Stimulated activated CD8-positive, alpha-beta memory T cell treated with anti-CD3 and anti-CD28 coated beads, Interleukin-7, amount 100 ng/mL, for 24 hours (primary cell): Measurements from ENCODE around the gene ADAMTS10.
"Not testable (repeated sequence)": the region's sequence is repeated elsewhere in the genome, so short reads cannot be mapped to it uniquely, and the experiment has no call there.

Source experiments
- DNase-seq: peaks from one replicate; pipeline ENCODE4 v3.0.0-alpha.2; 2020; ENCODE audit warnings: low read depth

Gene ADAMTS10

DNA sequence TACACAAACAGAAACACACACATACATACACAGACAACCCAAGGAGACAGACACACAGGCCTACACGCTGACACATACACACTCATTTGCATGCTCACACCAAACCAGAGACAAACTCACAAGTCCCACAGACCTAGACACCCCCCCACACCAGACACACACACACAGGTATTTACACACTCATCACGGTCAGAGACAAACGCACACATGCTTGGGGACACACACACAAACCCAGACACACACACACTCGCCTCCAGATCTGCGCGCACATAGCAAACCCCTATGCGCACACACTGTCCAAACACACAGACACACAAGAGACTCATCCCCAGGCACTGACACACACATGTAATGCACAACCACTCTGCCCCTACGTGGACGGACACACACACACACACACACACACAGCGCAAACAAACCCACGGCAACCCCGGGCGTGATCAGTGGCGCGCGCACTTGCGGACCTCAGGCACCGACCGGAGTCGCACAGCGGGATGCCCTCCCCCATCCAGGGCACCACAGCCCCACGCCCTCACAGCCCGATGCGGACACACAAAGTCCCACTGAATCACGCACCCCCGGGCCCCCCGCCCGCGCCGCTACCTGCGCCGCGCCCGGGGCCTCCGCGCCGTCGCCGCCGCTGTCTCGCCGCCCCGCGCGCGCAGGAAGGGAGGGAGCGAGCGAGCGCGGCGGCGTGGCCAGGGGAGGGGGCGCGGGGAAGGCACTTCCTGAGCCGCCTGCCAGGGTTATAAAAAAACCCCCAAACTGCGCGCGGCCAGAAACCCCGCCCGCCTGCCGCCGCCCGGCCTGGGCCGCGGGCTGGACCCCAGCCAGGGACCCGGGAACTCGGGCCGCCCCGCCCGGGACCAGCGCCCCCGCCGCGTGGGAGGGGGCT, at the start of gene ADAMTS10:
TSS of gene ADAMTS10 (minus strand) at position 675 of the 895 bp plus-strand sequence. CDS start 5,005 bp downstream, outside the sequence.
- DNase-seq = no peak

DNA sequence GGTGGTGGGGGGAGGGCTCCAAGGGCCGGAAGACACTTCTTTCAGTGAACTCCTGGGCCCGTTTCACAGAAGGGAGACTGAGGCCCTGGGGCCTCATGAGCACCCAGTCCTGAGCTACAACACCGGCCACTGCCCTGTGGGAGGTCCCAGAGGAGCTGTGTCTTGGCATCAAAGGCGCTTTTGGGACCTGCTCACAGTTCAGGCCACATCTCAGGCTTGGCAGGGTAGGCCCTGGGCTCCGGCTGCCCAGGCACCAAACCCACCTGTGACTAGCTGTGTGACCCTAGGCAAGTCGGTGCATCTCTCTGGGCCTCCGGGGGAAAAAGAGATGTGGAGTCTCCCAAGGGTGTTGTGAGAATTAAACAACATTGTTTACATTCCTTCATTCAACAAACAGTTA, 49.4 kb upstream of the ADAMTS10 start:
- no peak for DNase-seq

DNA sequence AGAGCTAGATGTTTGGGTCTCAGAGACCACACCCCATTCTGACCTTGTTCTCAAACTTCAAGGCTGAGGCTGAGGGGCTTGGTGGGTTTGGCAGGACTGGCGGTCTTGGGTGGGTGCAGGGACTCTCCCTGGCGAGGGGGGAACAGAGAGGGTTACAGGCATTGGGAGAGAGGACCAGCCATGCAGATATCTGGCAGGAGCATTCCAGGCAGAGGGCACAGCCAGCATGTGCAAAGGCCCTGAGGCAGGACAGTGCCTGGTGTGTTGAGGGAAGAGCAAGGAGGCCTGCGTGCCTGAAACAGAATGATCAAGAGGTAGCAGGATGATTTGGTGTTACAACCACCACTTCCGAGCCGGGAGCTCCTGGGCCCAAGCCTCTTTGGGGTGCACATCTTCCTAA, 47.4 kb upstream of the ADAMTS10 start:
- no peak for DNase-seq

DNA sequence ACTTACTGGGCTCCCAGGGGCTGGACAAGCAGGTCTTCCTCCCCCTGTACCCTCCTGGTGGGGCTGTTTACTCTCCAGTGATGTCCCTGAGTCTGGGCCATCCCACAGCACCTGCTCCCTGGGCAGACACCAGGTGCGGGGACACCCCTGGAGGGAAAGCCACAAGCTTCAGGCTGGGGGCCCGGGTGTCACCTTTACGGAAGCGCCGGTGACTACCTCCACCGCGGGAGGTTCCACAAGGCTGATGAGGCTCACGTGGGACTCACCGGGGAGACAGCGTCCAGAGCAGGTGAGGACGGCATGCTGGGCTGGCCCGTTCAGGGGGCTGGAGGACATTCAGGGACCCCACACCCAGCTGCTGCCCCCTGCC, 44.8 kb upstream of the ADAMTS10 start:
- no peak for DNase-seq

DNA sequence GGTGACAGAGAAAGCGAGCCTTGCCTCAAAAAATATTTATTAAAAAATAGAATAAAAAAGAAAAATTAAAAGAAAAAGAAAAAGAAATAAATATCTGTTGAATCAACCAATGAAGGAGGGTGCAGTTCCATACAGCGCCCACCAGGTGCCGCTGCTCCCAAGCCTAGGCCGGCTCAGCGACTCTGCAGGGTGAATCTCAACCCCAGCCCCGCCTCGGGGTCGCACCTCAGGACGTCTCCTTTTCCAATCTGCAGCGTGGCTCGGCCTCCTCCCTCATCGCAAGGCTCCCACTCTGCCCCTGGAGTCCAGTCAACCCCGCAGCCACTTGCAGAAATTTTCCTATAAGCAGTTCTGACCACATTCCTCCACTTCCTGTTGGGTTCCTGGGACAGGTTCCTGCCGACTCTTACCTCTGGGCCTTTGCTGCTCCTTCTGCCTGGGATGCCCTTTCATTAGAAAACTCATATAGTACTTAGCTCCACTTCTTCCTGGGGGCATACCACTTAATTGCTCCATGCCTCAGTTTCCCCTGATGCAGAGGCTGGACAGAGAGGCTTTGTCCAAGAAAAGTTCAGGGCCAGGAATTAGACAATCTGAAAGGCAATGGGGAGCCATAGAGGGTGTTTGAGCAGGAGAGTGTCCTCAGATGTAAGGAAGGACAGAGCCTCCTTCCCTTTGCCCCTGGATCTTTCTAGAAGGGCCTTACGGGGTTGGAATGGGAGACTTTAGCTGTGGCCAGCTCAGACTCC, 44.2 kb upstream of the ADAMTS10 start:
- peak; percentile 55 for DNase-seq

DNA sequence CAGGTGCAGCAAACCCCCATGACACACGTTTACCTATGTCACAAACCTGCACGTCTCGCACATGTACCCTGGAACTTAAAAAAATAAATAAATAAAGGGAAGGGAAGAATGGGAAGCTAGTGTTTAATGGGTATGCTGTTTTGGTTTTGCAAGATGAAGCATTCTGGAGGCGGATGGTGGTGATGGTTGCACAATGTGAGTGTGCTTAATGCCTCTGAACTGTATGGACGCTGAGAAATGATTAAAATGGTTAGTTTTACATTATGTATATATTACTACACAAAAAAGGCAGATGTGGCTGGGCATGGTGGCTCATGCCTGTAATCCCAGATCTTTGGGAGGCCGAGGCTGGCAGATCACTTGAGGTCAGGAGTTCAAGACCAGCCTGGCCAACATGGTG, 37.7 kb upstream of the ADAMTS10 start:
- DNase-seq = no peak

DNA sequence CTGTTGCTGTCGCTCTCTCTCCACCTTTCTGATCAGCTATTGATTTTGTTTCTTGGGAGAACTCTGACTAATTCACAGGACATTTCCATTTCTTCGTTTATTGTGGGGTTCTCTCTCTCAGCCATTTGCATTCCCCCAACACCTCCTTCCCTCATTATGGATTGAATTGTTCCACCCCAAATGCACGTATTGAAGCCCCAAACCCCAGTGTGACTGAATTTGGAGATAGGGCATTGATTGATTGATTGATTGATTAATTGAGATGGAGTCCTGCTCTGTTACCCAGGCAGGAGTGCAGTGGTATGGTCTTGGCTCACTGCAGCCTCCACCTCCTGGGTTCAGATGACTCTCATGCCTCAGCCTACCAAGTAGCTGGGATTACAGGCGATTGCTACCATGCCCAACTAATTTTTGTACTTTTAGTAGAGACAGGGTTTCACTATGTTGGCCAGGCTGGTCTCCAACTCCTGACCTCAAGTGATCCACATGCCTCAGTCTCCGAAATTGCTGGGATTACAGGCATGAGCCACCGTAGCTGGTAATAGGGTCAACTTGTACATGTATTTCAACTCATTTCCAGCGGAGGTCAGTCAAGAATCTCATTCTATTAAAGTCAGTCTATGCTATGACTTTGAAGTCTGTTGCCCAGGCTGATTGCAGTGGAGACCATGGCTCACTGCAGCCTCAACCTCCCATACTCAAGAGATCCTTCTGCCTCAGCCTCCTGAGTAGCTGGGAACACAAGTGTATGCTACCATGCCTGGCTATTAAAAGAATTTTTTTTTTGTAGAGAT, 33.5 kb upstream of the ADAMTS10 start:
- DNase-seq = no peak

DNA sequence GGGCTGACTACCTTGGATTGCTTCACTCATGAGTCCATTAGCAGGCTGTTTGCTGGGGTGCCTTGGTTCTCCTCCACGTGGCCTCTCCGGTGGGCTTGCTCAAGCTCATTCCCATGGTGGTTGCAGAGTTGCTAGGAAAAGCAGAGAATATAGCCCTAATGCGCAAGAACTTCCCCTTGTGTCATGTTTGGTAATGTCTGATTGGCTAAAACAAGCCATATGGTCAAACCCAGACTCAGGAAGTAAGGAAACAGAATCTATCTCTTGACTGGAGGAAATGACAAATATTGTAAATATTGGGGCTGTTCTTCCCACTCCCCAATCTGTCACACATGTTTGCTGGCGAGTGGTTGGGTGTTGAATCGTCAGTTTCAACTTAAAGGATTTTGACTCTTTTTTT, 32.0 kb upstream of the ADAMTS10 start:
- DNase-seq = no peak

DNA sequence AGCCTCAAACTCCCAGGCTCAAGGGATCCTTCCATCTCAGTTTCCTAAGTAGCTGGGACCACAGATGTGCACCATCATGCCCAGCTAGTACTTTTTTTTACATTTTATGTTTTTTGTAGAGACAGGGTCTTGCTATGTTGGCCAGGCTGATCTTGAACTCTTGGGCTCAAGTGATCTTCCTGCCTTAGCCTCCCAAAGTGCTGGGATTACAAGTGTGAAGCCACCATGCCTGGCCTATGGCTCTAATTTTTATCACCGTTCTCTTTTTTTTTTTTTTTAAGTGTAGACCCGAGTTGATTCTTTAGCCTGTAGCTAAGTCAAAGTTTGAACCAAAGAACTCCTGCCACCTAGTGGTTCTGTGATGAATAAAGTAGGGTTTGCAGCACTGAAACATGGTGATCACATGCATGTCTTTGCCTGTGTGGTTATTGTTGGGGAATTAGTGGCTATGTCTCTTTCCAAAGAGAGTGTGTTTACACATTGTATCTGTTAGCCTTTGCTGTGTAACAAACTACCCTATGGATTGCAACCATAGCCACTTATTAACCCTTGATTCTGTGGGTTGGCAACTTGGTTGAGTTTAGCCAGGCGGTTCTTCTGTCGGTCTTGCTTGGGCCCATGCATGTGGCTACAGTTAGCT, 31.5 kb upstream of the ADAMTS10 start:
- DNase-seq = no peak

DNA sequence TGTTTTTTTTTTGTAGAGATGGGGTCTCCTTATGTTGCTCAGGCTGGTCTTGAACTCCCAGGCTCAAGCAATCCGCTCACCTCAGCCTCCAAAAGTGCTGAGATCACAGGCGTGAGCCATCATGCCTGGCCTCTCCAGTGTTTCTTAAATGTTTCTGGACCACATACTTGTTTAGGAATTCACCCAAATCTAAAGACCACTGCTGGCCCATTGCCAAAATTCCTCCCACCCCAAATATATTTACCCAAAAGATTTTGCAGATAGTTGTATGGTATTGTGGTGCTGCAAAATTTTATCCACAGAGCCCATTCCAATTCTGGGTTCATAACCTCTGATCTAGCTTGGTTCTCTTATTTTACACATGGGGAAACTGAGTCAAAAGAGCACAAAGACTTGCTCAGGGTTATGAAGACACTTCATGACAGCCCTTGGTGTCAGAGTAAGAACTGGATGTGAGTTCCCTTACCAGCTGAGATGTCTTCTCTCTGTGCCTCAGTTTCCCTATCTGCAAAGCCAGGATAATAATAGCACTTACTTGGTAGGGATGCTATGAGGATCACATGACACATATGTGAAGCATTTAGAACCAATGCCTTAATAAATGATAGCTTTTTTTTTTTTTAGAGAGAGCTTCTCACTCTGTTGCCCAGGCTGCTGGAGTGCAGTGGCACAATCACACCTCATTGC, 30.8 kb upstream of the ADAMTS10 start:
- DNase-seq = no peak

DNA sequence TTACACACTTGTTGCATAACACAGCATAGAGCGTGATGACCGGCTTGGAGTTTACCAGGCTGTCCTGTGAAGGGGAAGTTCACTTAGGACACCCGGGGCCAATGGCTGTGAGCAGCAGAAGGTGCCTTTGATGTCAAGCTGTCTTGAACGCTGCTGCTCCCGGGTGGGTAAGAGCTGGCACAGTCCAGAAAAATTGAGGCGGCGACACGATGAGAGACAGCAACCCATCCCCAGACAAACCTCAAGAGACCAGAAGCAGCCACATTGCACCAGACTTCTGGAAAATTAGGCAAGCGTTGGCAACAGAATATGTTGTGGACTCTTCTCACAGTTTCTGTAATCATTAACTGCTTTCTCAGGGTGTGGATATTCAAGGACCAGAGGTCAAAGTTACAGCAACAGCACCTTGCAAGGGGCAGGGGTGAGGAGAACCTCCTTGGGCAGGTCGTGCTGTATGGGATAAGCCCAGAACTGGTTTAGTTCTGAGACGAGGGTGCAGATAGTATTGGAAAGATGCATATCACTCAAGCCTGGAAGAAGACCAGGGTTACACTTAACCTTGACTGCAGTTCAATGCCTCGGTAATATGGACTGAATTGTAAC, 30.0 kb upstream of the ADAMTS10 start:
- no peak for DNase-seq

DNA sequence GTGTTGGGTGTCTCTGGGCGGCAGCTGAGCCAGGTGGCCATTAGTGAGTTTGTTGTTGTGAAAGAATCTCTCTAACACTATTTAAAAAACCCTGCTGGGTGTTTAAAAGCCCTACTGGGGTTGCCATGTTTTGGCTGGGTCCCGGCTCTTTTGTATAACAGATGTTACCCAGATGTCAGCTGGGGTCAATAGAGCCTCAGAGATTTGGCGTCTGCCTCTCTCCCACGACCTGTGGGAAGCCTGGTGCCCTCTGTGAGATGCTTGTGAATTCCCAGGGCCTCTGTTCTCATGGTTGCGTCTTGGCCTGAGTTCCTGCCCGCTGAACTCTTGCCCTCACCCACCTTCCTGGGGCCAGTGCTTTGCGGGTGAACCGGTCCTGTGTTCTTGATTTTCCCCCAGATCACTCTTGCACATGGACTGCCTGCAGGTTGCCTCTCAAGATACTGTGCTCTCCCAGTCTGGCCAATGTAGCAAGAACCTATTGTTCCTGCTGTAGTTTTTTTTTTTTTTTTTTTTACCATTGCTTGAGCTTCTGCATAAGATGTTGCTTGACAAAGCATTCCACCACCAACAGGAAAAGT, 29.4 kb upstream of the ADAMTS10 start:
- DNase-seq = no peak

DNA sequence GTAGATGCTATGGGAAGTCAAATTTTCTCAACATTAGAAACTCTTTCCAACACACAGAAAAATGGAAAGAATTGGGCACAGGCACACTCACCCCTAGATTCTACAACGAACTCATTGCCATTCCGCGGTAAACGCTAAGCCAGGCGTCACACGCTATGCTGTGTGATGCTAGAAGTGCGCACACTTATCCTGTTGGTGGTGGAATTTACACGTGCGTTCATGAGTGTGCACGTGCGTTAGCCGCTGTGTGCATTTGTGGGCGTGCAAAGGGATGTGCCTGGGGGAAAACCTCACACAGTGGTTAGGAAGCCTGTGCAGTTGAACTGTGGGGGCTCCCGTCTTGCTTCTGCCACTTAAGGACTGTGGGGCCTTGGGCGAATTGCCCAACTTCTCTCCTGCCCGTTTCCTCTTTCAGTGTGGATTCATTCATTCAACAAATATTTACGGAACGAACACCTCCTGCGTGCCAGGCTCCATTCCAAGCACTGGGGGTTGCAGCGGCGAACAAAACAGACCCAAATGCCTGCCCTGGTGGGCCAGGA, 27.6 kb upstream of the ADAMTS10 start:
- no peak for DNase-seq

DNA sequence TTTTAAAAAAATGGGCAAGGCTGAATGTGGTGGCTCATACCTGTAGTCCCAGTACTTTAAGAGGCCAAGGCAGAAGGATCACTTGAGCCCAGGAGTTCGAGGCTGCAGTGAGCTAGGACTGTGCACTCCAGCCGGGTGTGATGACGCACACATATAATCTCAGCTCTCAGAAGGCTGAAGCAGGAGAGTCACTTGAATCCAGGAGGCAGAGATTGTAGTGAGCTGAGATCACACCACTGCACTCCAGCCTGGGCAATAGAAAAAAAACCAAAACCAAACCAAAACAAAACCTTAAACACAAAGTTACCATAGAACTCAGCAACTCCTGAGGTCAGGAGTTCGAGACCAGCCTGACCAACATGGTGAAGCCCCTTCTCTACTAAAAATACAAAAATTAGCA, 26.6 kb upstream of the ADAMTS10 start:
- DNase-seq = not testable (repeated sequence)

DNA sequence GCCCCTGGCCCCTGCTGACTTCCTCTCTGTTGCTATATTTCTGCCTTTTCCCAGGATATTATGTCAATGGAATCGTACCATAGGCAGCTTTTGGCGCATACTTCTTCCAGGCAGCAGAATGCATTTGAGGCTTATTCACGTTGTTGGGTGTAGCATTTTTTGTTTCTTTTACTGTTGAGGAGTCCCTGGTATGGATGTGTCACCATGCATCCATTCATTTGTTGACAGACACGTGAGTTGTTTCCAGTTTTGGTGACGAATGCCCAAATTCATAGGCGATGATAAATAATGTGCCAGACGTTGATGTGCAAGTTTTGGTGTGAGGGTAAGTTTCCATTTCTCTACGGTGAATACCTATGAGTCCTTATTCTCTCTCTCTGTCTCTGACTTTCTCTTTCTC, 24.9 kb upstream of the ADAMTS10 start:
- no peak for DNase-seq

DNA sequence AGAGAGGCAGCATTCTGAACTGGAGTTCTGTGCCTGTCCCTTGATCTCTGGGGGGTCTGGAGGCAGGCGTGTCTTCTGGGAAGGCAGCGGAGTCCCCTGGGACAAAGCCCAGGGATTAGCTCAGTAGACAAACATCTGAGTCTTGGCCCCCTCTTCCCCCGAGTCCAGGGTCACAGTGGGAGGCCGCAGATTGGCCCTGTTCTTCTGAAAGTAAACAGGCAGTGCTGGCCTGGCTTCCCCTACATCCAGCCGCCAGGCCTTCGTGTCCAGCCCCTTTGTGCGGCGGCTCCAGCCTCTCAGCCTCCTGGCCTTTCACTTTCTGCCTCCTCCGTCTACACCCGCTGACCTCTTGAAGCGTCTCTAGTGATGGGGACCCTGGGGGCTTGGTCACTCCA, 20.9 kb upstream of the ADAMTS10 start:
- DNase-seq = no peak

DNA sequence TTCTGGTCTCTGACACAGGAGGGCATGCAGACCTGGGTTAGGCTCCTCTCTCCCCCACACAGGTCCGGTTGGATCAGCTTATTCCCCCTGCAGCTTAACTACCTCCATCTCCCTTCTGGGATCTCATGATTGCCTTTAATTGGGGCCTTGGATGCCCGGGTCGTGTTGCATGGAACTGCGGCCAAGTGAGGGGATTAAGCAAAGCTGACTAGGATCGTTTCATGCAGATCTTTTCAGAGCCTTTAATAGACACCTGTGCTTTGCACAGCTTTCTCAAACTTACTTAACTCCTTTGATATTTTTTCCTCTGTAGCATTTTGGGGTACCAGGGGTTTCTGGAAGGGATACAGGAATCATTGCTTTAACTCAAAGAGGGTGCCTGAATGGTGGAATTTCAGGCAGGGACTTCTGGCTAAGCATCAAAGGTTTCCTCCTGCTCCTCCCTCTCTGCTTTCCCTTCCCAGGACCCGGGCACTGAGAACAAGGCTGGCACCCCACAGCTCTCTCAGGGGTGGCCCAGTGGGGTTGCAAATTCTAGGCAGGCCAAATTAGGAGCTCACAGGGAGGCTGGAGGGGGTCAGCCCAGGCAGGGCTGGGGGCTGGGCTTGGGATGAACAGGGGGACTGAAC, 20.4 kb upstream of the ADAMTS10 start:
- no peak for DNase-seq

DNA sequence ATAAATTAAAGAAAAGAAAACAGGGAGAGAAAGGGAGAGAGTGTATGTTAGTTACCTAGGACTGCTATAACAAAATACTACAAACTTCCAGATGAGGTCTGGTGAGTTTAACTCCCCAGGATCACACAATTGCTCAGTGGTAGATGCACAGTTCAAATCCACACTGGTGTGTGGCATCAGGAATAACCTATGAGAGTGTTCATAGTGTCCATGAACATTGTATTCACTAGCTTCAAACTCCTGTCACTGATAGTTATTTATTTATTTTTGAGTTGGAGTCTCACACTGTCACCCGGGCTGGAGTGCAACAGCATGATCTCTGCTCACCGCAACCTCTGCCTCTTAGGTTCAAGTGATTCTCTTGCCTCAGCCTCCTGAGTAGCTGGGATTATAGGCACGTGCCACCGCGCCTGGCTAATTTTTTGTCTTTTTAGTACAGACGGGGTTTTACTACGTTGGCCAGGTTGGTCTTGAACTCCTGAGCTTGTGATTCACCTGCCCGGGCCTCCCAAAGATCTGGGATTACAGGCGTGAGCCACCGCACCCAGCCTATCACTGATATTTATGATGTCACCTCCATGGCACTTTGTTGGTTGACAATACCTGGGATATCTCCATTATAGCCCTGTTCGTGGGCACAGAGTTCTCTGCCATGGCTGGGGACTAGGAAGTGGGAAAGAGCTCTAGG, 19.6 kb upstream of the ADAMTS10 start, which contains the start of gene NFILZ:
TSS of gene NFILZ (plus strand) at position 638 of the 688 bp plus-strand sequence. CDS start 46,133 bp downstream, outside the sequence.
- DNase-seq = no peak

DNA sequence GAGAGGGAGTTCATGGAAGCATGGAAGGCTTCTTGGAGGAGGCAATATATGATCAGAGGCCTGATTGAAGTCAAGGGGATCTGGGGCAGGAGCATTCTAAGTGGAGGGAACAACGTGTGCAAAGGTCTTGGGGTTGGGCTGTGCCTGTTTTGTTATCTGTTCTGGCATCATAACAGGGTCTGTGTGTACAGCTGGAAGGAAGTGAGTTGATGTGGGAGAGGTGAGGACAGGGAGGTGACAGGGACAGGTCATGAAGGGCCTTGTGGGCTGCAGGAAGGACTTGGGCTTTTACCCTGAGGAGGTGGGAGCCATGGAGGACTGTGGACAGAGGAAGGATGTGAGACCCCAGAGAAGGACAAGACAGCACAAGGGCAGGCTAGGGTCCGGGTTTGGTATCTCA, 18.7 kb upstream of the ADAMTS10 start:
- DNase-seq = no peak
